Measurements from ENCODE around the gene BLOC1S5.

GRCh38 chr6:8047541-8048292 lies 16.5 kb downstream of the BLOC1S5 start:
- no peak for TF ChIP-seq POU6F1 (CRISPR knock-in tag; IDR thresholded peaks at IDR 0.05; ENCODE audit: borderline replicate concordance, low read depth)
- TF ChIP-seq RARB (CRISPR knock-in tag; IDR thresholded peaks at IDR 0.05): no peak
- TF ChIP-seq CREB5 (CRISPR knock-in tag; IDR thresholded peaks at IDR 0.05; ENCODE audit: low read depth): no peak
- TF ChIP-seq ARNTL (CRISPR knock-in tag; IDR thresholded peaks at IDR 0.05; ENCODE audit: borderline replicate concordance, low read depth): no peak
- TF ChIP-seq PATZ1 (CRISPR knock-in tag; IDR thresholded peaks at IDR 0.05; ENCODE audit: borderline replicate concordance): no peak
- TF ChIP-seq ZFP3 (CRISPR knock-in tag; IDR thresholded peaks at IDR 0.05): no peak
- no peak for TF ChIP-seq OSR1 (CRISPR knock-in tag; IDR thresholded peaks at IDR 0.05)
- no peak for TF ChIP-seq ZFP30 (CRISPR knock-in tag; IDR thresholded peaks at IDR 0.05)
- TF ChIP-seq ESRRG (CRISPR knock-in tag; IDR thresholded peaks at IDR 0.05): no peak
- no peak for TF ChIP-seq TOX (CRISPR knock-in tag; IDR thresholded peaks at IDR 0.05; ENCODE audit: borderline replicate concordance)
- TF ChIP-seq GLIS3 (CRISPR knock-in tag; IDR thresholded peaks at IDR 0.05): no peak
- no peak for TF ChIP-seq TCF4 (CRISPR knock-in tag; IDR thresholded peaks at IDR 0.05; ENCODE audit: borderline replicate concordance)
- TF ChIP-seq PPARA (CRISPR knock-in tag; IDR thresholded peaks at IDR 0.05; ENCODE audit: borderline replicate concordance): no peak

Data from SK-N-SH treated with all-trans-retinoic acid at 6 μM for 48 hours (cell line).